ENCODE measurements around the gene SEC31B.

The SEC31B gene

GRCh38 chr10:100442548-100442947, 77.1 kb downstream of the SEC31B start:
- no peak for DNase-seq (ENCODE audit: low read depth, low spot score)

- DNase-seq (ENCODE audit: low read depth, low spot score) = no peak
Observed at GRCh38 chr10:100438674-100439315, 80.9 kb downstream of the SEC31B start.
